Measurements from ENCODE around the gene IPO11.

- TF ChIP-seq TAF1 (IDR thresholded peaks at IDR 0.05; ENCODE audit: low read depth, low read length): no peak
- TF ChIP-seq SPI1 (IDR thresholded peaks at IDR 0.05; ENCODE audit: low read depth, low read length): no peak
These were observed 258.9 kb downstream of the IPO11 start for GRCh38 chr5:62671479-62671878.

Data from GM12891 (cell line).